ENCODE measurements around the gene PAM16. TPM values are rescaled to one million over a fixed set of nuclear protein-coding genes. Genes with fewer than 3 reads are reported as not detected.

Gene PAM16
- total RNA-seq, 2 donors from 2014 or later = 57.7 to 66.2 TPM

DNA sequence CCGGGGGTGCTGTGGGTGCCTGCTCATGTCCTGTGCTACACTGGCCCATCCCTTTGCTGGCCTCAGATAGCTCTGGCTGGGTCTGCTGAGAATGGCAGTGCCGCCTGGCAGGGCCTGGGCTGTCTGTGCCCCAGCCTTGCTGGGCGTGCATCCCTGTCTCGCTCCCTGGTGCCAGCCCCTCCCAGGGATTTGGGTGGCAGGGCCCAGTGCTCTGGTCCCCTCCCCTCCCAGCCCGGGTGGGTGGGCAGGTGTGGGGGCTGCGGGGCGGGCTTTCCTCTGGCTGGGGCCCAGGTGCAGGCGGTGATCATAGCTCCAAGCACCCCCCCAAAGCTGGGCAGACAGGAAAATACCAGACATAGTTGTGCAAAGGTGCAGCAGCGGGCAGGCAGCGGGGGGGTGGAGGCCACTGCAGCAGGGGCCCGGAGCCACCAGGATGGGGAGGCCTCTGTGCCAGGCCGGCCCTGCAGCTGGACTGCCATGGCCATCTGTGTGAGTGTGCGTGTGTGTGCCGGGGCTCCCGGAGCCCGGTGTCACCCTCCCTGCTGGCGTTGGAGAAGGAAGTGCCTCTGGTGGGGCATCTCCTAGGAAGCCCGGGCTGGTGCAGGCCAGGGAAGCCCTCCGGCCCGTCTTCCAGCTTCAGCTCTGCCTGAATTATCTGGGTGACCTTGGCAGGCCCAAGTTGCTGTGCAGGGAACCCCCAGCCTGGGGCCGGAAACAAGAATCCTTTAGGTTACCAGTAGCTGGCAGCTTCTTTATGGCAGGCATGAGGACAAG, 27.9 kb downstream of the PAM16 start:
- Mint-ChIP-seq H3K9me3 (no peaks in the 10 kb centered on the region), H3K36me3 (ENCODE audit: low read depth) (no peaks in the 10 kb centered on the region), H3K27me3 (ENCODE audit: insufficient read depth) (no peaks in the 10 kb centered on the region), H3K4me1 (peaks cover 6% of the 10 kb centered on the region), H3K27ac (no peak overlapping the region), H3K4me3 (no peak overlapping the region)
- H3K9ac ChIP-seq (ENCODE audit: extremely low read depth, low read length, poor library complexity, severe bottlenecking) = no peak overlapping the region
- H3K27ac ChIP-seq (ENCODE audit: low read depth, low read length) = peak overlapping the region; percentile 17
- no peaks in the 10 kb centered on the region for H3K9me3 ChIP-seq (ENCODE audit: control insufficient read depth, low read length)
- no peaks in the 10 kb centered on the region for H3K27me3 ChIP-seq (ENCODE audit: control insufficient read depth, insufficient read depth, low read length, poor library complexity, severe bottlenecking)
- H3K4me3 ChIP-seq (ENCODE audit: low read length) = no peak overlapping the region
- DNase-seq = peak; percentile 58
- WGBS, 2 experiments (ENCODE audit: insufficient coverage in 1 of 2, insufficient read length in 1 of 2) = 91 to 94% methylated on average over 11 to 21 of the region's 21 CpGs
- peaks cover 9% of the 10 kb centered on the region for H3K4me1 ChIP-seq (ENCODE audit: control insufficient read depth, insufficient read depth, low read length)
- no peaks in the 10 kb centered on the region for H3K36me3 ChIP-seq (ENCODE audit: control insufficient read depth, insufficient read depth, low read length)
- TF ChIP-seq, protein P1, sequence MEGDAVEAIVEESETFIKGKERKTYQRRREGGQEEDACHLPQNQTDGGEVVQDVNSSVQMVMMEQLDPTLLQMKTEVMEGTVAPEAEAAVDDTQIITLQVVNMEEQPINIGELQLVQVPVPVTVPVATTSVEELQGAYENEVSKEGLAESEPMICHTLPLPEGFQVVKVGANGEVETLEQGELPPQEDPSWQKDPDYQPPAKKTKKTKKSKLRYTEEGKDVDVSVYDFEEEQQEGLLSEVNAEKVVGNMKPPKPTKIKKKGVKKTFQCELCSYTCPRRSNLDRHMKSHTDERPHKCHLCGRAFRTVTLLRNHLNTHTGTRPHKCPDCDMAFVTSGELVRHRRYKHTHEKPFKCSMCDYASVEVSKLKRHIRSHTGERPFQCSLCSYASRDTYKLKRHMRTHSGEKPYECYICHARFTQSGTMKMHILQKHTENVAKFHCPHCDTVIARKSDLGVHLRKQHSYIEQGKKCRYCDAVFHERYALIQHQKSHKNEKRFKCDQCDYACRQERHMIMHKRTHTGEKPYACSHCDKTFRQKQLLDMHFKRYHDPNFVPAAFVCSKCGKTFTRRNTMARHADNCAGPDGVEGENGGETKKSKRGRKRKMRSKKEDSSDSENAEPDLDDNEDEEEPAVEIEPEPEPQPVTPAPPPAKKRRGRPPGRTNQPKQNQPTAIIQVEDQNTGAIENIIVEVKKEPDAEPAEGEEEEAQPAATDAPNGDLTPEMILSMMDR (conservative IDR thresholded peaks at IDR 0.05) = no peak

DNA sequence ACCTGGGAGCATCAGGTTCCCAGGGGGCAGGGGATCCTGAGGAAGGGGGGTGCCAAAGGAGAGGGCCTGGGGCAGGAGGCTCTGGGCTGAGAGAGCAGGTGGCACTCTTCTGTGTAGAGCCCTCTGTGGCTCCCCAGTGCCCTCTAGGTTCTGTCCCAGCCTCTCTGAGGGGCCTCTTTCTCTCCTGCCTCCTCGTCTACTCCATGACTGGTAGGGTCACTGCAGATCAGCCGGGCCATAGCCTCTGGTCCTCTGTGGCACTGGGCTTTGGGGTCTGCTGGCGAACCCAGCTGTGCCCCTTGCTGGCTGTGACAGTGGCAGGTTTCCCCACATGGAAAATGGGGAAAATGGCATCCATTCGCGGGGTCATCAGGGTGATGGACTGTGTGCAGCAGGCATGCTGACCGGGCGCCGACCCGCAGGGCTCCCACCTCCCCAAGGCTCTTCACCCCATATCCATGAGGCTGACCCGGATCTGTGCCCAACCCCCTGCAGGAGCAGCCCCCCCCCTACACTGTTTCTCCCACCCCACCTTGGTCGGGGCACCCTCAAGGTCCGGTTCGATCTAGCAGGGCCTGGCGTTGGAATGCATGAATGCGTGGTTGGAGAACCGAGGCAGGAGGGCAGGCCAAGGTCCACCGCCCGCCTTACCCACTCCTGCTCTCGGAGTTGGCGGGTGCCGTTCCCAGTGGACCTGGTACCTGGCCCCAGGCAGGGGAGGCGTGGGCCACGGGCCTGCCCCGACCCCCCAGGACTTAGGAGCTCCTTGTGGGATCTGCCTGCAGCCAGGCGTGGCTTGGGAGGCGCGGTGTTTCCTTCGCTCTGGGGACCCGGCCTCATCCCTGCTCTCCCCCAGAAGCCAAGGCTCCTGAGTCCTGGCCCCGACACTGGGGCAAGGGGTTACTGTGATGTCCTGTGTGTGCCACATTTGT, 28.7 kb downstream of the PAM16 start:
- no peak overlapping the region for H3K4me3 Mint-ChIP-seq
- H3K4me1 Mint-ChIP-seq = peaks cover 8% of the 10 kb centered on the region
- H3K27me3 Mint-ChIP-seq (ENCODE audit: insufficient read depth) = no peaks in the 10 kb centered on the region
- Histone ChIP-seq H3K4me3 (ENCODE audit: low read length) (no peak overlapping the region), H3K9me3 (ENCODE audit: control insufficient read depth, low read length) (no peaks in the 10 kb centered on the region), H3K36me3 (ENCODE audit: control insufficient read depth, insufficient read depth, low read length) (no peaks in the 10 kb centered on the region), H3K27me3 (ENCODE audit: control insufficient read depth, insufficient read depth, low read length, poor library complexity, severe bottlenecking) (no peaks in the 10 kb centered on the region), H3K27ac (ENCODE audit: low read depth, low read length) (no peak overlapping the region), H3K4me1 (ENCODE audit: control insufficient read depth, insufficient read depth, low read length) (peaks cover 18% of the 10 kb centered on the region), H3K9ac (ENCODE audit: extremely low read depth, low read length, poor library complexity, severe bottlenecking) (no peak overlapping the region)
- no peak overlapping the region for H3K27ac Mint-ChIP-seq
- WGBS, 2 experiments (ENCODE audit: insufficient coverage in 1 of 2, insufficient read length in 1 of 2) = 92 to 93% methylated on average over 16 to 30 of the region's 30 CpGs
- no peaks in the 10 kb centered on the region for H3K9me3 Mint-ChIP-seq
- H3K36me3 Mint-ChIP-seq (ENCODE audit: low read depth) = no peaks in the 10 kb centered on the region
- TF ChIP-seq, protein P1 (conservative IDR thresholded peaks at IDR 0.05) = no peak
- DNase-seq = peak; percentile 44

DNA sequence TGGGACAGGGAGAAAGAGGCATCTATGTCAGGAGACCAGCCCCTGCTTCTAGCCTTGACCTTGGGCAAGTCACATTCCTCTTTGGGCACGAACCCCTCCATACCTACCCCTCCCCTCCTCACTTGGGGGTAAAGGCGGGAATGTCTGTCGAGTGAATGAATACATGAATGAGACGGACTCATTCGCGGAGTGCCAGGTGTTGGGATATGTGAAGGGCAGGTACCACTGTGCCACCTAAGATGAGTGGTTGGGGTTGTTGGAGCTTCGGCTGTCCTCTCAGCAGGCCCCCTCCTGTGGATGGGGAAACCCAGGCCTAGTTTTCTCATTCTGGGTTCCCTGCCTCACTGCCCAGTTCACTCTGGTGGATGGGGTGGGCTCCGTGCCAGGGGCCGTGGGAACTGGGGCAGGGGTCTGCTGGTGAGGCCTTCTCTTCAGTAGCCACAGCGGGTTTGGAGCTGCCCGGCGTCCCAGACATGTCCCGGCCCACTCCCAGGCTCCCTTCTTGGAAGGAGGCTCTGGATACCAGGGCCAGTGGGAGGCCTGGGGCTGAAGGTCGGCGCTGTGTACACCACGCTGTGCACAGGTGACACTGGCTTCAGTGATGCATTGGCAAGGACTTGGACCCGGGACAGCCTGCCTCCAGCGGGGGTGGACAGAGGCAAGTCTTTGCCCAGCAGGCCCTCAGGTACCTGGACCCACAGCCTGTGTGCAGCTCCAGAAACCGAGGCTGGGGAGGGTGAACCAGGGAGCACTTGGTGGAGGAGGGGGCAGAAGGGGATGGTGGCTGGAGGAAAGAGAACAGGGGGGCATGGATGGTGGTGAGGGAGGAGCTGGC, 29.6 kb downstream of the PAM16 start:
- Histone ChIP-seq H3K36me3 (ENCODE audit: control insufficient read depth, insufficient read depth, low read length) (no peaks in the 10 kb centered on the region), H3K9ac (ENCODE audit: extremely low read depth, low read length, poor library complexity, severe bottlenecking) (no peak overlapping the region), H3K27me3 (ENCODE audit: control insufficient read depth, insufficient read depth, low read length, poor library complexity, severe bottlenecking) (no peaks in the 10 kb centered on the region), H3K4me1 (ENCODE audit: control insufficient read depth, insufficient read depth, low read length) (peaks cover 20% of the 10 kb centered on the region), H3K4me3 (ENCODE audit: low read length) (no peak overlapping the region), H3K9me3 (ENCODE audit: control insufficient read depth, low read length) (no peaks in the 10 kb centered on the region), H3K27ac (ENCODE audit: low read depth, low read length) (no peak overlapping the region)
- peak; percentile 43 for DNase-seq
- Mint-ChIP-seq H3K4me1 (peaks cover 8% of the 10 kb centered on the region), H3K4me3 (no peak overlapping the region), H3K27ac (no peak overlapping the region), H3K36me3 (ENCODE audit: low read depth) (no peaks in the 10 kb centered on the region), H3K27me3 (ENCODE audit: insufficient read depth) (no peaks in the 10 kb centered on the region), H3K9me3 (no peaks in the 10 kb centered on the region)
- WGBS, 2 experiments (ENCODE audit: insufficient coverage in 1 of 2, insufficient read length in 1 of 2) = 91 to 92% methylated on average over 7 to 19 of the region's 19 CpGs
- TF ChIP-seq, protein P1 (conservative IDR thresholded peaks at IDR 0.05) = no peak

All from endodermal cell (in vitro differentiated cells).